ENCODE measurements around the gene CACNA2D3.

DNA sequence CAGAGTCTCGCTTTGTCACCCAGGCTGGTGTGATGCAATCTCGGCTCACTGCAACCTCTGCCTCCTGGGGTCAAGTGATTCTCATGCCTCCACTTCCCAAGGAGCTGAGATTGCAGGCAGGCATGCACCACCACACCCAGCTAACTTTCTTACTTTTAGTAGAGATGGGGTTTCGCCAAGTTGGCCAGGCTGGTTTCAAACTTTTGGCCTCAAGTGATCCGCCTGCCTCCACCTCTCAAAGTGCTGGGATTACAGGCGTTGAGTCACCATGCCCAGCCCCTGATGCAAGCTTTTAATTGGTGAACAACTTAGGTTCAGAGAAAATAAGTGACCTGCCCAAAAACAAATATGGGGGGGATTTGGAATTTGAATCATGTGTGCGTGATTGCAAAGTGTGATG is 559.4 kb downstream of the CACNA2D3 start:
- no peak for TF ChIP-seq POLR2A (IDR thresholded peaks at IDR 0.05)
- TF ChIP-seq, protein P1, sequence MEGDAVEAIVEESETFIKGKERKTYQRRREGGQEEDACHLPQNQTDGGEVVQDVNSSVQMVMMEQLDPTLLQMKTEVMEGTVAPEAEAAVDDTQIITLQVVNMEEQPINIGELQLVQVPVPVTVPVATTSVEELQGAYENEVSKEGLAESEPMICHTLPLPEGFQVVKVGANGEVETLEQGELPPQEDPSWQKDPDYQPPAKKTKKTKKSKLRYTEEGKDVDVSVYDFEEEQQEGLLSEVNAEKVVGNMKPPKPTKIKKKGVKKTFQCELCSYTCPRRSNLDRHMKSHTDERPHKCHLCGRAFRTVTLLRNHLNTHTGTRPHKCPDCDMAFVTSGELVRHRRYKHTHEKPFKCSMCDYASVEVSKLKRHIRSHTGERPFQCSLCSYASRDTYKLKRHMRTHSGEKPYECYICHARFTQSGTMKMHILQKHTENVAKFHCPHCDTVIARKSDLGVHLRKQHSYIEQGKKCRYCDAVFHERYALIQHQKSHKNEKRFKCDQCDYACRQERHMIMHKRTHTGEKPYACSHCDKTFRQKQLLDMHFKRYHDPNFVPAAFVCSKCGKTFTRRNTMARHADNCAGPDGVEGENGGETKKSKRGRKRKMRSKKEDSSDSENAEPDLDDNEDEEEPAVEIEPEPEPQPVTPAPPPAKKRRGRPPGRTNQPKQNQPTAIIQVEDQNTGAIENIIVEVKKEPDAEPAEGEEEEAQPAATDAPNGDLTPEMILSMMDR (IDR thresholded peaks at IDR 0.05), result no peak
